Measurements from ENCODE around the gene BMS1. TPM values are rescaled to one million over a fixed set of nuclear protein-coding genes. Genes with fewer than 3 reads are reported as not detected.
A peak's percentile ranks its signal among the peaks of the same experiment; 100 is the strongest.

Gene BMS1
- total and polyA plus RNA-seq, 8 donors = 4.1 to 9.3 (median 6.9) TPM

GRCh38 chr10:42743697-42744096 lies 38.9 kb upstream of the BMS1 start:
- H3K27ac ChIP-seq = no peak overlapping the region
- 80 to 84% methylated on average over 3 of the region's 3 CpGs for WGBS, 2 donors
- FAIRE-seq = peak; percentile 29

GRCh38 chr10:42744134-42744701 lies 38.4 kb upstream of the BMS1 start:
- DNase-seq (no peak), ATAC-seq (no peak), FAIRE-seq (no peak)
- no peak for TF ChIP-seq CTCF (IDR thresholded peaks at IDR 0.05)
- intact Hi-C loops (cut with DNase I) = no loop called here
- no peaks in the 10 kb centered on the region for H3K27me3 ChIP-seq
- no peak overlapping the region for H3K27ac ChIP-seq
- H3K4me3 ChIP-seq = no peak overlapping the region
- 41 to 50% methylated on average over 3 of the region's 3 CpGs for WGBS, 2 donors
- no peaks in the 10 kb centered on the region for H3K4me1 ChIP-seq
- H3K36me3 ChIP-seq = no peaks in the 10 kb centered on the region
- no peaks in the 10 kb centered on the region for H3K9me3 ChIP-seq

More at GRCh38 chr10:42743697-42744096, 38.9 kb upstream of the BMS1 start:
- TF ChIP-seq CTCF (IDR thresholded peaks at IDR 0.05) = no peak
- H3K4me3 ChIP-seq = no peak overlapping the region
- no peaks in the 10 kb centered on the region for H3K4me1 ChIP-seq
- no peaks in the 10 kb centered on the region for H3K27me3 ChIP-seq
- ATAC-seq (no peak), DNase-seq (no peak)
- intact Hi-C loops (cut with DNase I) = no loop called here
- H3K9me3 ChIP-seq = no peaks in the 10 kb centered on the region
- H3K36me3 ChIP-seq = no peaks in the 10 kb centered on the region

- Histone ChIP-seq H3K4me3 (peak overlapping the region; percentile 45 to 74 (median 58)), H3K27me3 (no peaks in the 10 kb centered on the region), H3K36me3 (no peaks in the 10 kb centered on the region), H3K4me1 (no peaks in the 10 kb centered on the region), H3K27ac (peak overlapping the region in 1 of 4 donors; percentile 48), H3K9me3 (no peaks in the 10 kb centered on the region)
- WGBS, 2 donors = 0% methylated on average over 20 to 28 of the region's 28 CpGs
- intact Hi-C loops (cut with DNase I) = no loop called here
- TF ChIP-seq CTCF (IDR thresholded peaks at IDR 0.05) = peak; percentile 84 to 95 (median 88)
- peak; percentile 87 to 95 (median 88) for ATAC-seq
- FAIRE-seq = no peak
- DNase-seq = peak; percentile 75 to 96 (median 88)
These were observed 29.5 kb upstream of the BMS1 start for GRCh38 chr10:42753126-42753506.

GRCh38 chr10:42753507-42754154 lies 29.0 kb upstream of the BMS1 start:
- Histone ChIP-seq H3K4me3 (peak overlapping the region; percentile 45 to 74 (median 58)), H3K27me3 (no peaks in the 10 kb centered on the region), H3K4me1 (no peaks in the 10 kb centered on the region), H3K36me3 (no peaks in the 10 kb centered on the region), H3K9me3 (no peaks in the 10 kb centered on the region), H3K27ac (peak overlapping the region in 1 of 4 donors; percentile 48)
- no peak for TF ChIP-seq CTCF (IDR thresholded peaks at IDR 0.05)
- no peak for FAIRE-seq
- WGBS, 2 donors = 1 to 2% methylated on average over 49 to 51 of the region's 51 CpGs
- peak in 3 of 6 donors; percentile 38 to 74 (median 71) for DNase-seq
- peak; percentile 30 to 55 (median 42) for ATAC-seq
- intact Hi-C loops (cut with DNase I) = no loop called here

All from pancreas (tissue), 10 donors.